GM12892 (cell line): ENCODE data around the gene SUSD3.
"Not testable (repeated sequence)": the region's sequence is repeated elsewhere in the genome, so short reads cannot be mapped to it uniquely, and the experiment has no call there.

Experiments used
- POLR2A ChIP-seq: IDR thresholded peaks from 2 replicates; pipeline ENCODE4 v1.6.1; 2011; ENCODE audit warnings: low read depth, low read length, control low read depth
- POLR2AphosphoS5 ChIP-seq: IDR thresholded peaks from 2 replicates; pipeline ENCODE4 v1.6.1; 2011; ENCODE audit warnings: low read depth, low read length, control low read depth
- TAF1 ChIP-seq: IDR thresholded peaks from 2 replicates; pipeline ENCODE4 v1.6.1; 2011; ENCODE audit warnings: low read depth, mild to moderate bottlenecking, control low read depth, low read length, borderline replicate concordance

- not testable (repeated sequence) for TF ChIP-seq POLR2A, POLR2AphosphoS5, TAF1
Measured at GRCh38 chr9:93015190-93015589, 43.3 kb upstream of the SUSD3 start.
